ENCODE data around the gene ANKRD35.

The ANKRD35 gene

GRCh38 chr1:145892486-145893087 lies 6.9 kb upstream of the ANKRD35 start:
- no peaks in the 10 kb centered on the region for H3F3A ChIP-seq (ENCODE audit: control insufficient read depth, insufficient read depth)
- no peaks in the 10 kb centered on the region for H4K20me1 ChIP-seq (ENCODE audit: control insufficient read depth, insufficient read depth, low read depth, low read length)
- H3K4me1 ChIP-seq (ENCODE audit: control insufficient read depth, low read length), result no peaks in the 10 kb centered on the region
- H3K4me2 ChIP-seq (ENCODE audit: low read length), result no peak overlapping the region
- H3K27ac ChIP-seq (ENCODE audit: low read depth, low read length), result no peak overlapping the region
- TF ChIP-seq CTCF (IDR thresholded peaks at IDR 0.05; ENCODE audit: low read depth, low read length, poor library complexity, severe bottlenecking) (no peak), EZH2phosphoT487 (IDR thresholded peaks at IDR 0.05; ENCODE audit: borderline replicate concordance, low read length) (no peak)
- H3K9me2 ChIP-seq (replicated peaks; ENCODE audit: control insufficient read depth, low read length), result no peaks in the 10 kb centered on the region
- no peak overlapping the region for H3K4me3 ChIP-seq (ENCODE audit: low read length)
- H3K27me3 ChIP-seq (ENCODE audit: control insufficient read depth, low read length), result no peaks in the 10 kb centered on the region
- no peaks in the 10 kb centered on the region for H3K9me3 ChIP-seq (ENCODE audit: control insufficient read depth, insufficient read depth, low read length)
- no peaks in the 10 kb centered on the region for H3K79me2 ChIP-seq (ENCODE audit: control insufficient read depth, low read length)
- H3K36me3 ChIP-seq (ENCODE audit: control insufficient read depth, low read length), result no peaks in the 10 kb centered on the region

- Histone ChIP-seq H3K79me2 (ENCODE audit: control insufficient read depth, low read length) (no peaks in the 10 kb centered on the region), H3K4me1 (ENCODE audit: control insufficient read depth, low read length) (no peaks in the 10 kb centered on the region), H3K4me2 (ENCODE audit: low read length) (no peak overlapping the region), H3K27me3 (ENCODE audit: control insufficient read depth, low read length) (no peaks in the 10 kb centered on the region), H3K9me2 (replicated peaks; ENCODE audit: control insufficient read depth, low read length) (no peaks in the 10 kb centered on the region), H3K4me3 (ENCODE audit: low read length) (no peak overlapping the region), H3K36me3 (ENCODE audit: control insufficient read depth, low read length) (no peaks in the 10 kb centered on the region), H3K9me3 (ENCODE audit: control insufficient read depth, insufficient read depth, low read length) (no peaks in the 10 kb centered on the region), H3F3A (ENCODE audit: control insufficient read depth, insufficient read depth) (no peaks in the 10 kb centered on the region), H4K20me1 (ENCODE audit: control insufficient read depth, insufficient read depth, low read depth, low read length) (no peaks in the 10 kb centered on the region), H3K27ac (ENCODE audit: low read depth, low read length) (no peak overlapping the region)
- TF ChIP-seq EZH2phosphoT487 (IDR thresholded peaks at IDR 0.05; ENCODE audit: borderline replicate concordance, low read length), result no peak
- TF ChIP-seq CTCF (IDR thresholded peaks at IDR 0.05; ENCODE audit: low read depth, low read length, poor library complexity, severe bottlenecking), result peak; percentile 89
Observed at GRCh38 chr1:145891587-145892485, 6.2 kb upstream of the ANKRD35 start.

- Histone ChIP-seq H3K9me2 (replicated peaks; ENCODE audit: control insufficient read depth, low read length) (no peaks in the 10 kb centered on the region), H3K4me2 (ENCODE audit: low read length) (no peak overlapping the region), H3K27ac (ENCODE audit: low read depth, low read length) (no peak overlapping the region), H3K27me3 (ENCODE audit: control insufficient read depth, low read length) (no peaks in the 10 kb centered on the region), H3F3A (ENCODE audit: control insufficient read depth, insufficient read depth) (no peaks in the 10 kb centered on the region), H3K9me3 (ENCODE audit: control insufficient read depth, insufficient read depth, low read length) (no peaks in the 10 kb centered on the region), H4K20me1 (ENCODE audit: control insufficient read depth, insufficient read depth, low read depth, low read length) (no peaks in the 10 kb centered on the region), H3K36me3 (ENCODE audit: control insufficient read depth, low read length) (no peaks in the 10 kb centered on the region), H3K4me1 (ENCODE audit: control insufficient read depth, low read length) (peaks cover 3% of the 10 kb centered on the region; the same call in 1 of the 2 replicates), H3K79me2 (ENCODE audit: control insufficient read depth, low read length) (no peaks in the 10 kb centered on the region), H3K4me3 (ENCODE audit: low read length) (no peak overlapping the region)
- TF ChIP-seq EZH2phosphoT487 (IDR thresholded peaks at IDR 0.05; ENCODE audit: borderline replicate concordance, low read length) (no peak), CTCF (IDR thresholded peaks at IDR 0.05; ENCODE audit: low read depth, low read length, poor library complexity, severe bottlenecking) (no peak)
Observed at GRCh38 chr1:145891143-145891542, 5.5 kb upstream of the ANKRD35 start.
